GM12892 (cell line): ENCODE measurements around the gene TTC13.

Experiments used
- POLR2A ChIP-seq: IDR thresholded peaks from 2 replicates; pipeline ENCODE4 v1.6.1; 2011; ENCODE audit warnings: low read depth, low read length, control low read depth
- POLR2AphosphoS5 ChIP-seq: IDR thresholded peaks from 2 replicates; pipeline ENCODE4 v1.6.1; 2011; ENCODE audit warnings: low read depth, low read length, control low read depth

- TF ChIP-seq POLR2A (no peak), POLR2AphosphoS5 (no peak)
Measured at GRCh38 chr1:230992100-230992774, 13.6 kb upstream of the TTC13 start.
